Measurements from ENCODE around the gene NRG3.

Gene NRG3

GRCh38 chr10:82564353-82565196, 689.6 kb downstream of the NRG3 start:
- Histone ChIP-seq H3K27ac (ENCODE audit: low read depth, low read length, poor library complexity, severe bottlenecking) (peak overlapping the region; percentile 27), H3K27me3 (ENCODE audit: insufficient read depth, low read length) (no peaks in the 10 kb centered on the region), H3K4me3 (ENCODE audit: low read depth, low read length, poor library complexity, severe bottlenecking) (no peak overlapping the region), H3K9me3 (ENCODE audit: low read length) (no peaks in the 10 kb centered on the region), H3K9ac (ENCODE audit: low read length) (no peak overlapping the region), H3K36me3 (ENCODE audit: insufficient read depth, low read length) (peaks cover 82% of the 10 kb centered on the region), H4K20me1 (ENCODE audit: insufficient read depth, low read length) (no peaks in the 10 kb centered on the region), H3K4me2 (ENCODE audit: low read length) (no peak overlapping the region), H2AFZ (ENCODE audit: low read length) (no peak overlapping the region), H3F3A (ENCODE audit: insufficient read depth, low read length) (peaks cover 3% of the 10 kb centered on the region; the same call in 1 of the 2 replicates), H3K79me2 (ENCODE audit: insufficient read depth, low read length) (peaks cover 95% of the 10 kb centered on the region), H3K9me2 (ENCODE audit: low read depth, low read length) (no peaks in the 10 kb centered on the region), H3K4me1 (ENCODE audit: insufficient read depth, low read length, severe bottlenecking) (peaks cover 52% of the 10 kb centered on the region)
- TF ChIP-seq EZH2 (IDR thresholded peaks at IDR 0.05; ENCODE audit: borderline replicate concordance, low read length) (no peak), CTCF (IDR thresholded peaks at IDR 0.05; ENCODE audit: low read length) (no peak)

- no peaks in the 10 kb centered on the region for H4K20me1 ChIP-seq (ENCODE audit: insufficient read depth, low read length)
- H3K9ac ChIP-seq (ENCODE audit: low read length): no peak overlapping the region
- TF ChIP-seq EZH2 (IDR thresholded peaks at IDR 0.05; ENCODE audit: borderline replicate concordance, low read length) (no peak), CTCF (IDR thresholded peaks at IDR 0.05; ENCODE audit: low read length) (no peak)
- H3F3A ChIP-seq (ENCODE audit: insufficient read depth, low read length): peaks cover 3% of the 10 kb centered on the region; the same call in 1 of the 2 replicates
- H3K4me3 ChIP-seq (ENCODE audit: low read depth, low read length, poor library complexity, severe bottlenecking): no peak overlapping the region
- peak overlapping the region; percentile 27 for H3K27ac ChIP-seq (ENCODE audit: low read depth, low read length, poor library complexity, severe bottlenecking)
- H3K9me2 ChIP-seq (ENCODE audit: low read depth, low read length): no peaks in the 10 kb centered on the region
- peaks cover 95% of the 10 kb centered on the region for H3K79me2 ChIP-seq (ENCODE audit: insufficient read depth, low read length)
- no peaks in the 10 kb centered on the region for H3K27me3 ChIP-seq (ENCODE audit: insufficient read depth, low read length)
- peaks cover 58% of the 10 kb centered on the region for H3K4me1 ChIP-seq (ENCODE audit: insufficient read depth, low read length, severe bottlenecking)
- H3K9me3 ChIP-seq (ENCODE audit: low read length): no peaks in the 10 kb centered on the region
- peaks cover 87% of the 10 kb centered on the region for H3K36me3 ChIP-seq (ENCODE audit: insufficient read depth, low read length)
- no peak overlapping the region for H3K4me2 ChIP-seq (ENCODE audit: low read length)
- H2AFZ ChIP-seq (ENCODE audit: low read length): no peak overlapping the region
Measured at GRCh38 chr10:82565197-82565575, 690.2 kb downstream of the NRG3 start.

GRCh38 chr10:82572744-82573143, 697.8 kb downstream of the NRG3 start:
- H3K4me2 ChIP-seq (ENCODE audit: low read length): no peak overlapping the region
- no peaks in the 10 kb centered on the region for H3K9me3 ChIP-seq (ENCODE audit: low read length)
- no peak for TF ChIP-seq EZH2 (IDR thresholded peaks at IDR 0.05; ENCODE audit: borderline replicate concordance, low read length)

More at GRCh38 chr10:82572744-82573143, 697.8 kb downstream of the NRG3 start:
- Histone ChIP-seq H3K36me3 (ENCODE audit: insufficient read depth, low read length) (peaks cover 89% of the 10 kb centered on the region), H2AFZ (ENCODE audit: low read length) (no peak overlapping the region), H3F3A (ENCODE audit: insufficient read depth, low read length) (no peaks in the 10 kb centered on the region; the same call in 1 of the 2 replicates), H3K9me2 (ENCODE audit: low read depth, low read length) (no peaks in the 10 kb centered on the region), H3K79me2 (ENCODE audit: insufficient read depth, low read length) (peaks cover 92% of the 10 kb centered on the region), H4K20me1 (ENCODE audit: insufficient read depth, low read length) (no peaks in the 10 kb centered on the region), H3K27ac (ENCODE audit: low read depth, low read length, poor library complexity, severe bottlenecking) (peak overlapping the region; percentile 41), H3K27me3 (ENCODE audit: insufficient read depth, low read length) (no peaks in the 10 kb centered on the region), H3K9ac (ENCODE audit: low read length) (no peak overlapping the region), H3K4me3 (ENCODE audit: low read depth, low read length, poor library complexity, severe bottlenecking) (no peak overlapping the region), H3K4me1 (ENCODE audit: insufficient read depth, low read length, severe bottlenecking) (peaks cover 89% of the 10 kb centered on the region)
